Retinal pigment epithelial cell (primary cell): ENCODE results near the gene E2F8.
A peak's percentile ranks its signal among the peaks of the same experiment; 100 is the strongest.

Source experiments
- DNase-seq: peaks from one replicate; pipeline ENCODE4 v3.0.0-alpha.2; 2010; ENCODE audit warnings: low read depth
- H3K4me3 ChIP-seq: 2 replicates; pipeline ENCODE4 v1.5.1; 2011; ENCODE audit warnings: mild to moderate bottlenecking, low read length, control low read depth, moderate library complexity
- TF ChIP-seq, protein P1 (sequence below): conservative IDR thresholded peaks from 2 replicates; pipeline ENCODE4 v1.5.1; 2011; ENCODE audit warnings: low read depth, low read length, control low read depth, inconsistent platforms

Gene E2F8

DNA sequence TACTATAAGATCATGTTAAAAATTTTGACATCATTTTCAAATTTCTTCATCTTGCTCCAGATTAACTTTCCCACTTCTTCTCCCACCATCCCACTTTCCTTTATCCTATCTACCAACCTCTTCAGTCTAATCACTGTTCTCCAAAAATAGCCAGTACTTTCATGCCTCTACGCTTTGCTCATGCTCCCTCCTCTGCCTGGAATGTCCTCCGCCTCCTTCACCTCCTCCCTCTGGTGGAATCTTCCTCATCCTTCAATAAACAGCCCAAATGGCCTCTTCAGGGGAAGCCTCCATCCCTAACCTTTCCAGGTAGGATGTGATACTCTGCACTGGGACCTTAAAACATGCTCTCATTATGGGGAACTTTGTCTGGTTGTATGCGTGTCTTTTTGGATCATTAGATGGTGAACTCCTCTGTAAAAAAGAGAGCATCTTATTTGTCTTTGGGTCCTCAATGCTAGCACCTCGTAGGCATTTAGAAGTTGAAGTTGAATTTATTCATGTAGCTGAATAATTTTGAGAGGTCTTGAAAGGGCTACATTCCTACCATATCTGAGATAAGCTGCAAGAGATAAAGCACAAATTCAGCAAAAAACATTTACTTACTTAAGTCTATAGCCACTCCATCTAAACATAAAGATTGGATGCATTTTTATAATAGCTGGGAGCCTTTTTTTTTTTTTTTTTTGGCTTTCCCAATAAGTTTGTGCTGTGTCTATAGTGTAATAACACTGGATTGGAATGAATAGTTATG is 31.0 kb downstream of the E2F8 start:
- TF ChIP-seq, protein P1, sequence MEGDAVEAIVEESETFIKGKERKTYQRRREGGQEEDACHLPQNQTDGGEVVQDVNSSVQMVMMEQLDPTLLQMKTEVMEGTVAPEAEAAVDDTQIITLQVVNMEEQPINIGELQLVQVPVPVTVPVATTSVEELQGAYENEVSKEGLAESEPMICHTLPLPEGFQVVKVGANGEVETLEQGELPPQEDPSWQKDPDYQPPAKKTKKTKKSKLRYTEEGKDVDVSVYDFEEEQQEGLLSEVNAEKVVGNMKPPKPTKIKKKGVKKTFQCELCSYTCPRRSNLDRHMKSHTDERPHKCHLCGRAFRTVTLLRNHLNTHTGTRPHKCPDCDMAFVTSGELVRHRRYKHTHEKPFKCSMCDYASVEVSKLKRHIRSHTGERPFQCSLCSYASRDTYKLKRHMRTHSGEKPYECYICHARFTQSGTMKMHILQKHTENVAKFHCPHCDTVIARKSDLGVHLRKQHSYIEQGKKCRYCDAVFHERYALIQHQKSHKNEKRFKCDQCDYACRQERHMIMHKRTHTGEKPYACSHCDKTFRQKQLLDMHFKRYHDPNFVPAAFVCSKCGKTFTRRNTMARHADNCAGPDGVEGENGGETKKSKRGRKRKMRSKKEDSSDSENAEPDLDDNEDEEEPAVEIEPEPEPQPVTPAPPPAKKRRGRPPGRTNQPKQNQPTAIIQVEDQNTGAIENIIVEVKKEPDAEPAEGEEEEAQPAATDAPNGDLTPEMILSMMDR = no peak
- H3K4me3 ChIP-seq = no peak overlapping the region
- no peak for DNase-seq

DNA sequence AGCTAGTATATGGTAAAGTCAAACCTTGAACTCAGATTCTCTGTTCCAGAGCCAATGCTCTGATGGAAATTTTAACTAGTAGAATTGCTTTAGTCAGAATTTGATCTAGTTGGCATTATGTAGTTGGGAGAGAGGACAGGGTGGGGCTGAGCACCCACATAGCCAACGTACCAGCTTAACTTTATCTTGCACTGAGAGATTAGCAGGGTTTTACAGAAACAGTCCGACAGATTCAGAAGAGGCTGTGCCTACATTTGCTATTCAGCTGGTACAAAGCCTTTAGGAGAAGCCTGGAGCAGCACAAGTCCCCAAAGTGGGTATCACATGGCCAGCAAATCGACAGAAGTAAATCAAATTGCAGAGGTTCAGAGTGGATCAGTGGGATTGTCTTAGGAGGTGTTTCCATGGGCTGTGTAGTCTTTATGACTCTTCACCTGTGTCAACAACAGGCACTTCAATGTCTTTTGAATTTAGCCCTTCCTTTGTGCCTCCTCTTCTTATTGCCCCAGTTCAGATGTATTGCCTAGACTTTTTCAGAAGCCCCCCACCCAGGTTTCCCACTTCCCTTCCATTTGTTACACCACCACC is 31.7 kb downstream of the E2F8 start:
- DNase-seq = no peak
- TF ChIP-seq, protein P1 = no peak

GRCh38 chr11:19208181-19208580 is 32.6 kb downstream of the E2F8 start:
- no peak for DNase-seq
- TF ChIP-seq, protein P1 = no peak
- no peak overlapping the region for H3K4me3 ChIP-seq

More for the DNA sequence above, 31.7 kb downstream of the E2F8 start:
- H3K4me3 ChIP-seq = no peak overlapping the region

- no peak for DNase-seq
- TF ChIP-seq, protein P1 = no peak
- no peak overlapping the region for H3K4me3 ChIP-seq
These were observed 35.9 kb downstream of the E2F8 start for GRCh38 chr11:19204836-19205235.

GRCh38 chr11:19201737-19202605 is 38.8 kb downstream of the E2F8 start, which contains the start of gene CSRP3:
TSS of gene CSRP3 (minus strand) at chr11:19201983. CDS start at chr11:19192448, 9,535 bp downstream.
- DNase-seq = no peak
- TF ChIP-seq, protein P1 = no peak
- no peak within 1 kb of the TSS for H3K4me3 ChIP-seq

- H3K4me3 ChIP-seq = no peak overlapping the region
- DNase-seq = peak; percentile 75
- TF ChIP-seq, protein P1 = no peak
These were observed 40.1 kb downstream of the E2F8 start for GRCh38 chr11:19200410-19201201.
